NCI-H2081 (cell line): Measurements from ENCODE around the gene HDGFL3.
"Not testable (repeated sequence)": the region's sequence is repeated elsewhere in the genome, so short reads cannot be mapped to it uniquely, and the experiment has no call there.

Experiments
- DNase-seq, 2 experiments: peaks; one replicate each; lab custom pipeline; 2025; lab: John Stamatoyannopoulos, UW

HDGFL3 gene

GRCh38 chr15:83207660-83208366, at the start of gene HDGFL3:
HDGFL3 (minus strand) TSS chr15:83207823; CDS start chr15:83207414, 409 bp downstream.
- peak; percentile 62 to 63 for DNase-seq

- DNase-seq, result no peak
These were observed 43.2 kb upstream of the HDGFL3 start for GRCh38 chr15:83250781-83251180.

- no peak for DNase-seq
These were observed 41.4 kb upstream of the HDGFL3 start for GRCh38 chr15:83249030-83249343.

GRCh38 chr15:83248151-83249029, 40.8 kb upstream of the HDGFL3 start:
- DNase-seq, result peak; percentile 53 to 62

- no peak for DNase-seq
These were observed 36.0 kb upstream of the HDGFL3 start for GRCh38 chr15:83243634-83244033.

- no peak for DNase-seq
These were observed 22.6 kb upstream of the HDGFL3 start for GRCh38 chr15:83230242-83230641.

- DNase-seq, result no peak
These were observed 17.8 kb upstream of the HDGFL3 start for GRCh38 chr15:83225449-83225848.

- not testable (repeated sequence) for DNase-seq
These were observed 14.2 kb upstream of the HDGFL3 start for GRCh38 chr15:83221781-83222180.

GRCh38 chr15:83219026-83219425, 11.4 kb upstream of the HDGFL3 start:
- DNase-seq, result no peak

- no peak for DNase-seq
These were observed 7.7 kb upstream of the HDGFL3 start for GRCh38 chr15:83215306-83215705.

- DNase-seq, result peak; percentile 17 to 67
These were observed 3.0 kb upstream of the HDGFL3 start for GRCh38 chr15:83210619-83211018.

- DNase-seq, result no peak
These were observed 1.7 kb upstream of the HDGFL3 start for GRCh38 chr15:83209333-83209732.

GRCh38 chr15:83208367-83208661, 691 bp upstream of the HDGFL3 start:
- DNase-seq, result peak in 1 of 2 experiments; percentile 57

- peak; percentile 5 to 38 for DNase-seq
These were observed 489 bp downstream of the HDGFL3 start for GRCh38 chr15:83207009-83207659.

GRCh38 chr15:83206526-83207008, 1.1 kb downstream of the HDGFL3 start:
- no peak for DNase-seq

GRCh38 chr15:83205725-83206324, 1.8 kb downstream of the HDGFL3 start:
- DNase-seq, result peak; percentile 25 to 70

- DNase-seq, result no peak
These were observed 2.9 kb downstream of the HDGFL3 start for GRCh38 chr15:83204697-83205096.

- no peak for DNase-seq
These were observed 4.1 kb downstream of the HDGFL3 start for GRCh38 chr15:83203543-83203942.

GRCh38 chr15:83200589-83200988, 7.0 kb downstream of the HDGFL3 start:
- no peak for DNase-seq

- DNase-seq, result no peak
These were observed 7.5 kb downstream of the HDGFL3 start for GRCh38 chr15:83200162-83200561.

- DNase-seq, result no peak
These were observed 8.3 kb downstream of the HDGFL3 start for GRCh38 chr15:83199288-83199687.

GRCh38 chr15:83198476-83198875, 9.1 kb downstream of the HDGFL3 start:
- DNase-seq, result no peak
